HepG2 (cell line): ENCODE results near the gene TMEM121. TPM values are rescaled to one million over a fixed set of nuclear protein-coding genes. Genes with fewer than 3 reads are reported as not detected.
A peak's percentile ranks its signal among the peaks of the same experiment; 100 is the strongest.

Experiments used
- BORCS8-MEF2B ChIP-seq: sonication (generic); formaldehyde crosslinking; IDR thresholded peaks from 2 replicates; pipeline ENCODE4 v1.8.0; 2022; ENCODE audit warnings: mild to moderate bottlenecking, missing genetic modification reagents
- DMAP1 ChIP-seq: IDR thresholded peaks from 2 replicates; pipeline ENCODE4 v1.6.1; 2016
- FOXM1 ChIP-seq: sonication (generic); formaldehyde crosslinking; IDR thresholded peaks from 2 replicates; pipeline ENCODE4 v1.5.0; 2020; ENCODE audit warnings: missing genetic modification reagents
- GABPB1 ChIP-seq: IDR thresholded peaks from 2 replicates; pipeline ENCODE4 v1.6.1; 2016; ENCODE audit warnings: mild to moderate bottlenecking, missing genetic modification reagents, moderate library complexity, missing compliant biosample characterization
- GLI4 ChIP-seq: sonication (generic); formaldehyde crosslinking; IDR thresholded peaks from 2 replicates; pipeline ENCODE4 v1.5.1; 2020; ENCODE audit warnings: missing genetic modification reagents, mild to moderate bottlenecking, moderate library complexity, borderline replicate concordance
- HES4 ChIP-seq: sonication (generic); formaldehyde crosslinking; IDR thresholded peaks from 2 replicates; pipeline ENCODE4 v1.9.0; 2021; ENCODE audit warnings: mild to moderate bottlenecking, missing genetic modification reagents, borderline replicate concordance
- KDM6A ChIP-seq: IDR thresholded peaks from 2 replicates; pipeline ENCODE4 v1.6.1; 2016; ENCODE audit warnings: low read depth
- MTA3 ChIP-seq: sonication (generic); formaldehyde crosslinking; IDR thresholded peaks from 2 replicates; pipeline ENCODE4 v1.4.0; 2020; ENCODE audit warnings: missing genetic modification reagents
- MXD3 ChIP-seq: IDR thresholded peaks from 2 replicates; pipeline ENCODE4 v1.6.1; 2016; ENCODE audit warnings: mild to moderate bottlenecking, missing biosample characterization, missing genetic modification reagents
- MYPOP ChIP-seq: sonication (generic); formaldehyde crosslinking; IDR thresholded peaks from 2 replicates; pipeline ENCODE4 v1.8.1; 2023; ENCODE audit warnings: mild to moderate bottlenecking, moderate library complexity, missing genetic modification reagents
- NFATC3 ChIP-seq: sonication (generic); formaldehyde crosslinking; IDR thresholded peaks from 2 replicates; pipeline ENCODE4 v1.5.1; 2020; ENCODE audit warnings: mild to moderate bottlenecking, missing genetic modification reagents
- SMYD3 ChIP-seq: sonication (generic); formaldehyde crosslinking; IDR thresholded peaks from 2 replicates; pipeline ENCODE4 v1.8.1; 2023; ENCODE audit warnings: mild to moderate bottlenecking, missing genetic modification reagents
- ZFY ChIP-seq: sonication (generic); formaldehyde crosslinking; IDR thresholded peaks from 2 replicates; pipeline ENCODE4 v1.4.0; 2020; ENCODE audit warnings: missing genetic modification reagents
- ZNF224 ChIP-seq: sonication (generic); formaldehyde crosslinking; IDR thresholded peaks from 2 replicates; pipeline ENCODE4 v1.5.0; 2020; ENCODE audit warnings: mild to moderate bottlenecking, missing genetic modification reagents
- ZNF281 ChIP-seq: sonication (generic); formaldehyde crosslinking; IDR thresholded peaks from 2 replicates; pipeline ENCODE4 v1.4.0; 2020; ENCODE audit warnings: missing genetic modification reagents, borderline replicate concordance
- ZNF552 ChIP-seq: sonication (generic); formaldehyde crosslinking; IDR thresholded peaks from 2 replicates; pipeline ENCODE4 v1.9.0; 2022; ENCODE audit warnings: missing genetic modification reagents, mild to moderate bottlenecking, borderline replicate concordance
- ZNF800 ChIP-seq: sonication (generic); formaldehyde crosslinking; IDR thresholded peaks from 2 replicates; pipeline ENCODE4 v1.4.0; 2020; ENCODE audit warnings: missing genetic modification reagents
- ZSCAN31 ChIP-seq: sonication (generic); formaldehyde crosslinking; IDR thresholded peaks from 2 replicates; pipeline ENCODE4 v1.5.0; 2020; ENCODE audit warnings: low read depth, mild to moderate bottlenecking, missing genetic modification reagents
- polyA plus RNA-seq, 8 experiments: library from polyadenylated mRNA; depleted of rRNA in 3 of 8; stranded (reverse) in 7 of 8; unstranded in 1 of 8; fragments of >200 nt; fragmentation: Illumina TruSeq in 4 of 8; extraction: Trizol in 4 of 8; gene quantifications; 2 replicates each; pipeline versions ENCODE4 v1.2.1 to v1.2.3, GENCODE V29; 2011 to 2016; ENCODE audit warnings: low read depth in 4 of 8, missing spikeins in 1 of 8, mixed read lengths in 1 of 8; ENCODE audit not compliant: insufficient read depth in 1 of 8
- total RNA-seq, 5 experiments: library from RNA; depleted of rRNA; stranded (reverse); fragments of >200 nt; fragmentation: Illumina TruSeq; extraction: Trizol; gene quantifications; 2 replicates each; pipeline ENCODE4 v1.2.3, GENCODE V29; 2016; ENCODE audit warnings: low read depth in 1 of 5
- TF ChIP-seq, protein P1 (sequence below): sonication (generic); formaldehyde crosslinking; IDR thresholded peaks from 2 replicates; pipeline ENCODE4 v1.5.1; 2020; ENCODE audit warnings: missing genetic modification reagents, mild to moderate bottlenecking, borderline replicate concordance

TMEM121 gene
- total and polyA plus RNA-seq, 2 of the 13 experiments (the other 11 are each of a cell fraction or from before 2014, with no cell fraction given): 6.6 to 19.0 TPM

- no peak; the same call in 1 of the 2 replicates for TF ChIP-seq GABPB1 (CRISPR knock-in tag)
- TF ChIP-seq ZFY (CRISPR knock-in tag): peak; percentile 37; the same call in 1 of the 2 replicates
- TF ChIP-seq GLI4 (CRISPR knock-in tag): no peak
- no peak for TF ChIP-seq SMYD3 (CRISPR knock-in tag)
- no peak for TF ChIP-seq NFATC3 (CRISPR knock-in tag)
- TF ChIP-seq, protein P1, sequence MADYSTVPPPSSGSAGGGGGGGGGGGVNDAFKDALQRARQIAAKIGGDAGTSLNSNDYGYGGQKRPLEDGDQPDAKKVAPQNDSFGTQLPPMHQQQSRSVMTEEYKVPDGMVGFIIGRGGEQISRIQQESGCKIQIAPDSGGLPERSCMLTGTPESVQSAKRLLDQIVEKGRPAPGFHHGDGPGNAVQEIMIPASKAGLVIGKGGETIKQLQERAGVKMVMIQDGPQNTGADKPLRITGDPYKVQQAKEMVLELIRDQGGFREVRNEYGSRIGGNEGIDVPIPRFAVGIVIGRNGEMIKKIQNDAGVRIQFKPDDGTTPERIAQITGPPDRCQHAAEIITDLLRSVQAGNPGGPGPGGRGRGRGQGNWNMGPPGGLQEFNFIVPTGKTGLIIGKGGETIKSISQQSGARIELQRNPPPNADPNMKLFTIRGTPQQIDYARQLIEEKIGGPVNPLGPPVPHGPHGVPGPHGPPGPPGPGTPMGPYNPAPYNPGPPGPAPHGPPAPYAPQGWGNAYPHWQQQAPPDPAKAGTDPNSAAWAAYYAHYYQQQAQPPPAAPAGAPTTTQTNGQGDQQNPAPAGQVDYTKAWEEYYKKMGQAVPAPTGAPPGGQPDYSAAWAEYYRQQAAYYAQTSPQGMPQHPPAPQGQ: no peak
- TF ChIP-seq HES4: no peak
- no peak for TF ChIP-seq ZNF281 (CRISPR knock-in tag)
- no peak for TF ChIP-seq DMAP1 (CRISPR knock-in tag)
- TF ChIP-seq FOXM1 (CRISPR knock-in tag): no peak
- no peak for TF ChIP-seq ZNF224
- no peak for TF ChIP-seq KDM6A
- TF ChIP-seq ZSCAN31 (CRISPR knock-in tag): no peak
- no peak for TF ChIP-seq BORCS8-MEF2B (CRISPR knock-in tag)
- no peak for TF ChIP-seq MTA3
- no peak for TF ChIP-seq MXD3 (CRISPR knock-in tag)
- 0 out of 2 replicates have a peak, but pooled peaks have one; percentile 5 for TF ChIP-seq MYPOP (CRISPR knock-in tag)
- no peak for TF ChIP-seq ZNF800
- TF ChIP-seq ZNF552 (CRISPR knock-in tag): no peak
Measured at GRCh38 chr14:105487449-105487985, 38.9 kb upstream of the TMEM121 start (continued).
